Stimulated activated CD4-positive, alpha-beta T cell treated with anti-CD3 and anti-CD28 coated beads, TNF-alpha, amount 100 ng/mL, for 1 hour (primary cell): ENCODE measurements around the gene NCOA5.

ENCODE experiments used
- DNase-seq, 3 donors: peaks; one replicate each; pipeline ENCODE4 v3.0.0-alpha.2; 2020; ENCODE audit warnings: low read depth in 3 of 3, low spot score in 1 of 3

Gene NCOA5

DNA sequence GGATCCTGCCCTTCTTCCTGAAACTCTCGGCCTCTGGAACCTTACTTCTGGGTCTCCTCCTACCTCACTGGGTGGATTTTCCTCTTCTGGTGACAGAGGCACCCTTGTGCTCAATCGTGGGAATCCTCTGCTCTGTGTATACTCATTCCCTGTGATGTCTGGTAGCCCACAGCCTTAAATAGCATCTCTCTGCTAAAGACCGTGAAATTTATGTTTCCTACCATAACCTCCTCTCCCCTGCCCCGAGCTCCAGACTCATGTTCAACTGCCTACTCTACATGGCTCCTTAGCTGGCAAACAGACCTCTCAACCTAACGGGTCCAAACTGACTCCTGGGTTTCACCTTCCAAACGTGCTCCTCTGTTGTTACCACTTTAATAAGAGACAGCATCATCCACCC, 71.2 kb downstream of the NCOA5 start:
- no peak for DNase-seq

DNA sequence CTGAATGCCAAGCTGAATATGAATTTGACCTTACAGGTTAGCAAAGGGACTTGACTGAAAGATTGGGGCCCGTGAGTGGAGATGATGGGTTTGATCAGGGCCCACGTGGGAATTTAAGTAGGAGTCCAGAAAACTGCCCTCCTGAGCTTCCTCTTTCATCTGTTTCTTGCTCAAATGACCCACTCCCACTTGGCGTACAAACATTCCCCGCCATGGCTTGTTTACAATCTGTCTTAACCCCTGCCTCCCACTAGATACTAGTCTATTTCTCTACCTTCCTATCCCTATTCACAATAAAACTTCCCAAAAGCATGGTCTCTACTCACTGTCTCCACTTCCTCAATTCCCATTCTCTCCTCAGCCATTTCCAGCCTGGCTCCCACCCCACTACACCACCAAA, 71.7 kb downstream of the NCOA5 start:
- no peak for DNase-seq

DNA sequence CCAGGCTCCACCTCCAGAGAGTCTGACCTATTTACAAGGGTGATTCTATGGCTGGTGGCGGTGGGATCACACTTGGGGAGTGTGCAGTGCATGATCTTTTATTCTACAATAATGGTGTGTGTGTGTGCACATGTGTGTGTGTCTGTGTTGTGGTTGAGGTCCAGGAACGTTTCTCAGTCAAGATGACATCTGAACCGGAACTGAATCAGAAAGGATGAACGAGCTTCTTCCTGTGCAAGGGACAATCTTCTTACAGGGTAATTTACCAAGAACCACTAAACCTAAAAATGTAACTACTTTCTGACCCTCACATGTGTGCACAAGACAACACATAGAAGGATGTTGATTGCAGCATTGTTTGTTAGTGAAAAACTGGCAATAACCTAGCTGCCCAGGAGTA, 72.5 kb downstream of the NCOA5 start:
- no peak for DNase-seq

DNA sequence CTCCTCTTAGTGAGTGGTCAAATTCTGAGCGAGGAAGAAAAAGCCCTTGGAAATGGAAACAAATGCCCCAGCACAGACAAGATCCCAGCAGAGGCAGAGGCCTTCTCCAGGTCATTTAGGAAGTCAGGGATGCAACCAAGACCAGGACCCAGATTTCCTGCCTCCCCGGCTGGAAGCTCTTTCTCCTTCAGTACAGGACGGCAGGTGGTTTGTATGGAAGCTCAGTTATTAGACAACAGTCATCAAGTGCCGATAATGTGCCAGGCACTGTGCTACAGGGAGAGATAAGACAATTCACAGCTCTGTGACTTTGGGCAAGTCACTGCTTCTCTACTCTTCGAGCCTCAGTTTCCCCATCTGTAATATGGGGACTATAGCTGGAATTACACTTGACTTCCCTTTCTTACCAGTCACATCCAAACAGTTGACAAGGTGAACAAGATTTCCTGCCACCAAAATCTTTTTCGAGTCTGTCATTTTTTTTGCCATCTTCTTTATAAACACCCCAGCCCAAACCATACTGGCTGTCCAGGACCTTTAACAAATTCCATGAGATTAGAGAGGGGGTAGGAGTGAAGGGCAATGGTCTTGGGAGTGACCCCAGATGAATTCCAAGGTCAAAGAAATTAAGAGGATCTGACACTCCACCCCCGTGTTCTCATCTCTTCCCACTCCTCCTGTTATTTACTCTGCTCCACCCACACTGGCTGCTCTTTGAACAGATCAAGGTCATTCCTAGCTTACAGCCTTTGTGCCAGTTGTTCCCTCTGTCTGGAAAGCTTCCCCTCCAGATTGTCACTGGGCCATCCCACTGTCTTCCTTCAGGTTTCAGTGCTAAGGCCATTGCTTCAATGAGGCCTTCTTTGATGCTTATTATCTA, 75.0 kb downstream of the NCOA5 start:
- DNase-seq, result no peak

DNA sequence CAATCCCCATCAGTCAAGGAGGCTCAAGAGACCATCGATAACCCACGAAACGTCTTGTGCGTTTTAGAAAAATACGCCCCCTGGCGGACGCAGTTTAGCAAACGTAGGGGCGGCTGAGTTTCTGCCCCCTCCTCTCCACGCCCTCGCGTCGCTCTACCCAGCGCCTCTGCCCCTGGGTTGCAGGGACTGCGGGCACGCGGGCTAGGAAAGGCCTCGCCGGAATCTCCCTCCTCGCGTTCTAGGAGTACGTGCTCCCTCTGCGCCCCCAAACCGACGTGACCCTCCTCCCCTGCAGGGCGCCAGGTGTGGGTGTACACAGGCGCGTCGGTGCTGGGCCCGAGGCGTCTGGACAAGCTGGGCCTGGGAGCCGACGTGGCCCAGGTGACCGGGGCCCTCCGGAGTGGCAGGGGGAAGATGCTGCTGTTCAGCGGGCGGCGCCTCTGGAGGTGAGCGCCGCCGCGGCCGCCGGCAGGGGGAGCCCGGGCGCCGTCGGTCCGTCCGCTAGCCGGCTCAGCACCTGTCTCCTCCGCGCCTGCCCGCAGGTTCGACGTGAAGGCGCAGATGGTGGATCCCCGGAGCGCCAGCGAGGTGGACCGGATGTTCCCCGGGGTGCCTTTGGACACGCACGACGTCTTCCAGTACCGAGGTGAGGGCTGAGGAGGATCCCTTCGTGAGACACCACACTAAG, 75.8 kb downstream of the NCOA5 start:
- peak in 2 of 3 donors; percentile 42 to 54 for DNase-seq

DNA sequence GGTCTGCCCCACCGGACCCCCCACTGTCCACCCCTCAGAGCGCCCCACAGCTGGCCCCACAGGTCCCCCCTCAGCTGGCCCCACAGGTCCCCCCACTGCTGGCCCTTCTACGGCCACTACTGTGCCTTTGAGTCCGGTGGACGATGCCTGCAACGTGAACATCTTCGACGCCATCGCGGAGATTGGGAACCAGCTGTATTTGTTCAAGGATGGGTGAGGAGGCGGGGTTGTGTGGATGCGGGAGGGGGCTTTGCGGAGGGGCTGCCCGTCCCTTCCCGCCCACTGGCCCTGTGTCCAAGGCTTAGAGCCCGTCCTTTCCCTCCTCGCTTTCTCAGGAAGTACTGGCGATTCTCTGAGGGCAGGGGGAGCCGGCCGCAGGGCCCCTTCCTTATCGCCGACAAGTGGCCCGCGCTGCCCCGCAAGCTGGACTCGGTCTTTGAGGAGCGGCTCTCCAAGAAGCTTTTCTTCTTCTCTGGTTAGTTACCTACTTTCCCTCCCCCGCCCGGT, 76.4 kb downstream of the NCOA5 start:
- DNase-seq, result no peak

DNA sequence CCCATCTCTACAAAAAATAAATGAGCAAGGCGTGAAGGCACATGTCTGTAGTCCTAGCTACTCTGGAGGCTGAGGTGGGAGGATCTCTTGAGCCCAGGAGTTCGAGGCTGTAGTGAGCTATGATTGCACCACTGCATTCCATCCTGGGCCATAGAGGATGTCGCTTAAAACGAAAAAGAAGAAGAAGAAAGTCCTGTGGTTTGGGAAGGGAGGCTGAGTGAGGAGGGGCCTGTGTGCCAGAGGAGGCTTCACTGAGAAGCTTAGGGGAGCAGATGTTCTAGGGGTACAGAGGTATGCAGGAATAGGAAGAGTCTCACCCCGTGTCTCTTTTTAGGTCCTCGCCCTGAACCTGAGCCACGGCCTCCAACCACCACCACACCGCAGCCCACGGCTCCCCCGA, 76.8 kb downstream of the NCOA5 start:
- DNase-seq, result no peak

DNA sequence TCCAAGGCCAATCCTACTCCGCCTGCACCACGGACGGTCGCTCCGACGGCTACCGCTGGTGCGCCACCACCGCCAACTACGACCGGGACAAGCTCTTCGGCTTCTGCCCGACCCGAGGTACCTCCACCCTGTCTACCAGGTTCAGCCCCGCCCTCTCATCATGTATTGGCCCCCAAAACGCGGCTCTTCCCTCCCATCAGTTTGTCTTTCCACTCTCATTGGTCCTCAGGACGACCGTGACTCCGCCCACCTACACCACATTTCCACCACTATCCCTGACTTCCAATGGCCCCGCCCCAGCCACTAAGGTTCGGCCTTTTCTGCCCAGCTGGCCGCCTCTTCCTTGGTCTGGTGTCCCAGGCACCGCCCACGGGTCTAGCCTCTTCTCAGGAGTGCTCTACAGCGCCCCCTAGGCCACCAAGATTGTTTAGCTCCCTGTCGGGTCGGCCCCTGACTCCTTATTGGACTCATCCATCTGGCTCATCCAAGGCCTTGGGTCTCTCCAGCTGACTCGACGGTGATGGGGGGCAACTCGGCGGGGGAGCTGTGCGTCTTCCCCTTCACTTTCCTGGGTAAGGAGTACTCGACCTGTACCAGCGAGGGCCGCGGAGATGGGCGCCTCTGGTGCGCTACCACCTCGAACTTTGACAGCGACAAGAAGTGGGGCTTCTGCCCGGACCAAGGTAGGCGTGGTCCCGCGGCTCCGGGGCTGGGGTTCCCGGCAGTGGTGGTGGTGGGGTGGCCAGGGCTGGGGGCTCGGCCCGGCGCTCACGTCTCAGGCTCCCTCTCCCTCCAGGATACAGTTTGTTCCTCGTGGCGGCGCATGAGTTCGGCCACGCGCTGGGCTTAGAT, 77.9 kb downstream of the NCOA5 start:
- DNase-seq, result no peak
